GM12878 (cell line): ENCODE measurements around the gene FCF1. TPM values are rescaled to one million over a fixed set of nuclear protein-coding genes. Genes with fewer than 3 reads are reported as not detected.

Source experiments
- polyA plus RNA-seq, 11 experiments: library from polyadenylated mRNA; depleted of rRNA in 4 of 11; unstranded in 6 of 11; stranded (reverse) in 5 of 11; fragments of >200 nt; fragmentation: Nextera tagmentation in 4 of 11; fragmentation: Illumina TruSeq in 1 of 11; extraction: Ambion mirVana in 4 of 11; extraction: Trizol in 1 of 11; gene quantifications; 1 replicate in 1 of 11; 2 replicates in 10 of 11; pipeline versions ENCODE4 v1.2.1 to v1.2.3, GENCODE V29; 2011 to 2016; ENCODE audit warnings: inconsistent platforms in 2 of 11, missing spikeins in 2 of 11, low read depth in 1 of 11
- small RNA-seq: library from RNA; depleted of rRNA; stranded (forward); fragments of <200 nt; gene quantifications from one replicate; pipeline ENCODE3, GENCODE V24; 2014
- total RNA-seq, 4 experiments: library from RNA; depleted of rRNA in 3 of 4; stranded (reverse); fragments of >200 nt in 3 of 4; fragmentation: Illumina TruSeq in 1 of 4; extraction: Trizol in 1 of 4; gene quantifications; 2 replicates each; pipeline versions ENCODE4 v1.2.1 to v1.2.3, GENCODE V29; 2013 to 2021

The FCF1 gene
- total and polyA plus RNA-seq, 10 of the 15 experiments (the other 5 are each of a cell fraction or from before 2014, with no cell fraction given): 6.2 to 88.7 (median 28.5) TPM

Small RNAs within 50 kb of the gene (small RNA-seq; reads per million reads assigned to genes)
- not detected for gene RF00409

Other genes with a start within 250 kb of the FCF1 start
Only the 7 nearest of the 9 such genes appear.
- gene ISCA2, start 219.4 kb upstream of the FCF1 start, total RNA-seq (2014; rRNA removed): 25.1 and 33.5 TPM in 2 replicates
- gene ISCA2, start 219.4 kb upstream of the FCF1 start, total RNA-seq (2014; rRNA removed; fragmentation: Illumina TruSeq; extraction: Trizol): 15.2 and 16.7 TPM in 2 replicates
- 32.7 and 34.5 TPM in 2 replicates for gene ISCA2, start 219.4 kb upstream of the FCF1 start, total RNA-seq (2021)
- gene ISCA2, start 219.4 kb upstream of the FCF1 start, polyA plus RNA-seq (2011; rRNA removed): 42.3 and 50.9 TPM in 2 replicates
- gene ISCA2, start 219.4 kb upstream of the FCF1 start, polyA plus RNA-seq (2014; fragmentation: Illumina TruSeq; extraction: Trizol): 32.3 and 41.6 TPM in 2 replicates
- gene ISCA2, start 219.4 kb upstream of the FCF1 start, polyA plus RNA-seq (2014; fragmentation: Nextera tagmentation; extraction: Ambion mirVana): 10 to 100 TPM in 1 of 2 experiments, 1 to 10 TPM in 1; 7.5 to 22.5 TPM
- 34.0 and 46.5 TPM in 2 replicates for gene ISCA2, start 219.4 kb upstream of the FCF1 start, polyA plus RNA-seq (2014; rRNA removed)
- 100 to 1,000 TPM; 104 to 116 TPM for gene ISCA2, start 219.4 kb upstream of the FCF1 start, polyA plus RNA-seq (2016; fragmentation: Nextera tagmentation; extraction: Ambion mirVana)
- gene LTBP2, start 100.9 kb upstream of the FCF1 start, total RNA-seq (2014; rRNA removed): 0.06 and 0.16 TPM in 2 replicates
- under 0.01 TPM in 1 of 2 replicates, not detected in the other for gene LTBP2, start 100.9 kb upstream of the FCF1 start, total RNA-seq (2014; rRNA removed; fragmentation: Illumina TruSeq; extraction: Trizol)
- gene LTBP2, start 100.9 kb upstream of the FCF1 start, total RNA-seq (2021): 0.10 and 0.16 TPM in 2 replicates
- 0.05 and 0.10 TPM in 2 replicates for gene LTBP2, start 100.9 kb upstream of the FCF1 start, polyA plus RNA-seq (2011; rRNA removed)
- 0.03 TPM in 1 of 2 replicates, not detected in the other for gene LTBP2, start 100.9 kb upstream of the FCF1 start, polyA plus RNA-seq (2014; fragmentation: Illumina TruSeq; extraction: Trizol)
- gene LTBP2, start 100.9 kb upstream of the FCF1 start, polyA plus RNA-seq (2014; fragmentation: Nextera tagmentation; extraction: Ambion mirVana): under 1 TPM; 0.05 to 0.07 TPM
- gene LTBP2, start 100.9 kb upstream of the FCF1 start, polyA plus RNA-seq (2014; rRNA removed): 0.05 and 0.20 TPM in 2 replicates
- under 1 TPM; 0.08 to 0.23 TPM for gene LTBP2, start 100.9 kb upstream of the FCF1 start, polyA plus RNA-seq (2016; fragmentation: Nextera tagmentation; extraction: Ambion mirVana)
- gene AREL1, start 64 bp upstream of the FCF1 start, total RNA-seq (2014; rRNA removed): 32.3 and 33.8 TPM in 2 replicates
- 20.1 and 22.5 TPM in 2 replicates for gene AREL1, start 64 bp upstream of the FCF1 start, total RNA-seq (2014; rRNA removed; fragmentation: Illumina TruSeq; extraction: Trizol)
- gene AREL1, start 64 bp upstream of the FCF1 start, total RNA-seq (2021): 33.5 and 38.7 TPM in 2 replicates
- gene AREL1, start 64 bp upstream of the FCF1 start, polyA plus RNA-seq (2011; rRNA removed): 29.3 and 40.4 TPM in 2 replicates
- 30.1 and 35.7 TPM in 2 replicates for gene AREL1, start 64 bp upstream of the FCF1 start, polyA plus RNA-seq (2014; fragmentation: Illumina TruSeq; extraction: Trizol)
- 1 to 10 TPM; 6.2 to 7.3 TPM for gene AREL1, start 64 bp upstream of the FCF1 start, polyA plus RNA-seq (2014; fragmentation: Nextera tagmentation; extraction: Ambion mirVana)
- gene AREL1, start 64 bp upstream of the FCF1 start, polyA plus RNA-seq (2014; rRNA removed): 24.2 and 27.3 TPM in 2 replicates
- gene AREL1, start 64 bp upstream of the FCF1 start, polyA plus RNA-seq (2016; fragmentation: Nextera tagmentation; extraction: Ambion mirVana): 10 to 100 TPM; 14.8 to 19.7 TPM
- 18.8 and 22.2 TPM in 2 replicates for gene YLPM1, start 50.2 kb downstream of the FCF1 start, total RNA-seq (2014; rRNA removed)
- gene YLPM1, start 50.2 kb downstream of the FCF1 start, total RNA-seq (2014; rRNA removed; fragmentation: Illumina TruSeq; extraction: Trizol): 23.0 and 26.0 TPM in 2 replicates
- 45.1 and 47.0 TPM in 2 replicates for gene YLPM1, start 50.2 kb downstream of the FCF1 start, total RNA-seq (2021)
- 14.2 and 17.9 TPM in 2 replicates for gene YLPM1, start 50.2 kb downstream of the FCF1 start, polyA plus RNA-seq (2011; rRNA removed)
- gene YLPM1, start 50.2 kb downstream of the FCF1 start, polyA plus RNA-seq (2014; fragmentation: Illumina TruSeq; extraction: Trizol): 48.2 and 51.6 TPM in 2 replicates
- gene YLPM1, start 50.2 kb downstream of the FCF1 start, polyA plus RNA-seq (2014; fragmentation: Nextera tagmentation; extraction: Ambion mirVana): 10 to 100 TPM; 11.1 to 15.1 TPM
- 16.2 and 17.9 TPM in 2 replicates for gene YLPM1, start 50.2 kb downstream of the FCF1 start, polyA plus RNA-seq (2014; rRNA removed)
- gene YLPM1, start 50.2 kb downstream of the FCF1 start, polyA plus RNA-seq (2016; fragmentation: Nextera tagmentation; extraction: Ambion mirVana): 10 to 100 TPM; 17.7 to 18.4 TPM
- 0.16 and 0.23 TPM in 2 replicates for gene PROX2, start 163.0 kb downstream of the FCF1 start, total RNA-seq (2014; rRNA removed)
- 0.27 and 0.37 TPM in 2 replicates for gene PROX2, start 163.0 kb downstream of the FCF1 start, total RNA-seq (2014; rRNA removed; fragmentation: Illumina TruSeq; extraction: Trizol)
- gene PROX2, start 163.0 kb downstream of the FCF1 start, total RNA-seq (2021): 0.11 and 0.33 TPM in 2 replicates
- gene PROX2, start 163.0 kb downstream of the FCF1 start, polyA plus RNA-seq (2011; rRNA removed): 0.03 and 0.11 TPM in 2 replicates
- gene PROX2, start 163.0 kb downstream of the FCF1 start, polyA plus RNA-seq (2014; fragmentation: Illumina TruSeq; extraction: Trizol): 0.16 TPM in 1 of 2 replicates, not detected in the other
- under 1 TPM; 0.04 to 0.05 TPM for gene PROX2, start 163.0 kb downstream of the FCF1 start, polyA plus RNA-seq (2014; fragmentation: Nextera tagmentation; extraction: Ambion mirVana)
- gene PROX2, start 163.0 kb downstream of the FCF1 start, polyA plus RNA-seq (2014; rRNA removed): 0.08 and 0.12 TPM in 2 replicates
- under 1 TPM; 0.28 to 0.42 TPM for gene PROX2, start 163.0 kb downstream of the FCF1 start, polyA plus RNA-seq (2016; fragmentation: Nextera tagmentation; extraction: Ambion mirVana)
- gene DLST, start 168.8 kb downstream of the FCF1 start, total RNA-seq (2014; rRNA removed): 64.7 and 67.0 TPM in 2 replicates
- gene DLST, start 168.8 kb downstream of the FCF1 start, total RNA-seq (2014; rRNA removed; fragmentation: Illumina TruSeq; extraction: Trizol): 68.3 and 72.9 TPM in 2 replicates
- 118 and 126 TPM in 2 replicates for gene DLST, start 168.8 kb downstream of the FCF1 start, total RNA-seq (2021)
- gene DLST, start 168.8 kb downstream of the FCF1 start, polyA plus RNA-seq (2011; rRNA removed): 127 and 141 TPM in 2 replicates
- gene DLST, start 168.8 kb downstream of the FCF1 start, polyA plus RNA-seq (2014; fragmentation: Illumina TruSeq; extraction: Trizol): 116 and 119 TPM in 2 replicates
- 10 to 100 TPM in 1 of 2 experiments, 1 to 10 TPM in 1; 2.9 to 12.2 TPM for gene DLST, start 168.8 kb downstream of the FCF1 start, polyA plus RNA-seq (2014; fragmentation: Nextera tagmentation; extraction: Ambion mirVana)
- gene DLST, start 168.8 kb downstream of the FCF1 start, polyA plus RNA-seq (2014; rRNA removed): 113 and 116 TPM in 2 replicates
- gene DLST, start 168.8 kb downstream of the FCF1 start, polyA plus RNA-seq (2016; fragmentation: Nextera tagmentation; extraction: Ambion mirVana): 10 to 100 TPM; 10.8 to 14.9 TPM
- gene RPS6KL1, start 210.1 kb downstream of the FCF1 start, total RNA-seq (2014; rRNA removed): 3.5 and 4.7 TPM in 2 replicates
- 1.9 and 2.1 TPM in 2 replicates for gene RPS6KL1, start 210.1 kb downstream of the FCF1 start, total RNA-seq (2014; rRNA removed; fragmentation: Illumina TruSeq; extraction: Trizol)
- 2.8 and 4.2 TPM in 2 replicates for gene RPS6KL1, start 210.1 kb downstream of the FCF1 start, total RNA-seq (2021)
- gene RPS6KL1, start 210.1 kb downstream of the FCF1 start, polyA plus RNA-seq (2011; rRNA removed): 0.04 and 0.14 TPM in 2 replicates
- gene RPS6KL1, start 210.1 kb downstream of the FCF1 start, polyA plus RNA-seq (2014; fragmentation: Illumina TruSeq; extraction: Trizol): 0.54 and 2.1 TPM in 2 replicates
- gene RPS6KL1, start 210.1 kb downstream of the FCF1 start, polyA plus RNA-seq (2014; fragmentation: Nextera tagmentation; extraction: Ambion mirVana): under 1 TPM; 0.23 to 0.73 TPM
- gene RPS6KL1, start 210.1 kb downstream of the FCF1 start, polyA plus RNA-seq (2014; rRNA removed): 3.4 and 4.2 TPM in 2 replicates
- 1 to 10 TPM; 1.3 to 2.0 TPM for gene RPS6KL1, start 210.1 kb downstream of the FCF1 start, polyA plus RNA-seq (2016; fragmentation: Nextera tagmentation; extraction: Ambion mirVana)